ENCODE results near the gene GABRG3.

GABRG3 gene

DNA sequence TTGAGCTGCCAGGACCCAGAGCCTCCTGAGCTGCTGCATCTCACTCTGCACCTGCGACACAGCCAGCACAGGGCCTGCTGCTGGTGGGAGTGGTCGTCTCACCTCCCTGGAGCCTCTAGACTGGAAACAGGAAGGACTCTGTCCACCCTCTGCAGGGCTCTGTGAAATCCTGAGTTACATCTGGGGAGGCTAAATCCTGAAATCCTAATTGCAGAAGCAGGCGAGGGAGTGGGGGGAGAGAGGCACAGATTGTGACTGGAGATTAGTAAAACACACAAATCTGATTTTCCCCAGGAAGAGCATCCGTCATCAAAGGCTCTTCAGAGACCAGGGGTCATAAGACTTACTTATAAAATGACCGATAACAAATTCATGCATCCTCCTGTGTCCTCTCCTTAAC is 31.6 kb upstream of the GABRG3 start:
- TF ChIP-seq, protein P1, sequence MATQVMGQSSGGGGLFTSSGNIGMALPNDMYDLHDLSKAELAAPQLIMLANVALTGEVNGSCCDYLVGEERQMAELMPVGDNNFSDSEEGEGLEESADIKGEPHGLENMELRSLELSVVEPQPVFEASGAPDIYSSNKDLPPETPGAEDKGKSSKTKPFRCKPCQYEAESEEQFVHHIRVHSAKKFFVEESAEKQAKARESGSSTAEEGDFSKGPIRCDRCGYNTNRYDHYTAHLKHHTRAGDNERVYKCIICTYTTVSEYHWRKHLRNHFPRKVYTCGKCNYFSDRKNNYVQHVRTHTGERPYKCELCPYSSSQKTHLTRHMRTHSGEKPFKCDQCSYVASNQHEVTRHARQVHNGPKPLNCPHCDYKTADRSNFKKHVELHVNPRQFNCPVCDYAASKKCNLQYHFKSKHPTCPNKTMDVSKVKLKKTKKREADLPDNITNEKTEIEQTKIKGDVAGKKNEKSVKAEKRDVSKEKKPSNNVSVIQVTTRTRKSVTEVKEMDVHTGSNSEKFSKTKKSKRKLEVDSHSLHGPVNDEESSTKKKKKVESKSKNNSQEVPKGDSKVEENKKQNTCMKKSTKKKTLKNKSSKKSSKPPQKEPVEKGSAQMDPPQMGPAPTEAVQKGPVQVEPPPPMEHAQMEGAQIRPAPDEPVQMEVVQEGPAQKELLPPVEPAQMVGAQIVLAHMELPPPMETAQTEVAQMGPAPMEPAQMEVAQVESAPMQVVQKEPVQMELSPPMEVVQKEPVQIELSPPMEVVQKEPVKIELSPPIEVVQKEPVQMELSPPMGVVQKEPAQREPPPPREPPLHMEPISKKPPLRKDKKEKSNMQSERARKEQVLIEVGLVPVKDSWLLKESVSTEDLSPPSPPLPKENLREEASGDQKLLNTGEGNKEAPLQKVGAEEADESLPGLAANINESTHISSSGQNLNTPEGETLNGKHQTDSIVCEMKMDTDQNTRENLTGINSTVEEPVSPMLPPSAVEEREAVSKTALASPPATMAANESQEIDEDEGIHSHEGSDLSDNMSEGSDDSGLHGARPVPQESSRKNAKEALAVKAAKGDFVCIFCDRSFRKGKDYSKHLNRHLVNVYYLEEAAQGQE (IDR thresholded peaks at IDR 0.05; ENCODE audit: insufficient read depth in 1 of 2, low read depth in 2 of 2, low read length in 2 of 2) = no peak
- TF ChIP-seq SIN3A (IDR thresholded peaks at IDR 0.05; ENCODE audit: borderline replicate concordance, insufficient read depth, low read length) (no peak), TAF1 (IDR thresholded peaks at IDR 0.05; ENCODE audit: borderline replicate concordance, insufficient read depth, low read length) (no peak), FOXP2 (optimal IDR thresholded peaks at IDR 0.05; ENCODE audit: borderline replicate concordance, extremely low read depth, extremely low read length, insufficient read depth) (no peak), POLR2AphosphoS5 (IDR thresholded peaks at IDR 0.05; ENCODE audit: low read depth, low read length) (no peak)

DNA sequence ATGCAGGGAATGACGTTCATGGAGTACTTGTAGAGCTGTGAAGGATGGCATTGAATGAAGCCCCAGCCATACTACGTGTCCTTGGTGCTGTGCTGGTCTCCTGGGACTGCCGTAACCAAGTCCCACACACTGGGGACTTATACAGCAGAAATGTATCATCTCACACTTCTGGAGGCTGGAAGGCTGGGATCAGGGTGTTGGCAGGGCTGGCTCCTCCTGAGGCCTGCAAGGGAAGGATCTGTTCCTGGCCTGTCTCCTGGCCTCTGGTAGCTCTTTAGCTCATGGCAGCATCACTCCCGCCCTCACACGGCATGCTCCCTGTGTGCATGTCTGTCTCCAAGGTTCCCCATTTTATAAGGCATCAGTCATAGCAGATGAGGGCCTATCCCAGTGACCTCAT is 29.5 kb upstream of the GABRG3 start:
- no peak for TF ChIP-seq SIN3A (IDR thresholded peaks at IDR 0.05; ENCODE audit: borderline replicate concordance, insufficient read depth, low read length)
- TF ChIP-seq POLR2AphosphoS5 (IDR thresholded peaks at IDR 0.05; ENCODE audit: low read depth, low read length) = no peak
- no peak for TF ChIP-seq TAF1 (IDR thresholded peaks at IDR 0.05; ENCODE audit: borderline replicate concordance, insufficient read depth, low read length)
- no peak for TF ChIP-seq FOXP2 (optimal IDR thresholded peaks at IDR 0.05; ENCODE audit: borderline replicate concordance, extremely low read depth, extremely low read length, insufficient read depth)
- TF ChIP-seq, protein P1 (IDR thresholded peaks at IDR 0.05; ENCODE audit: insufficient read depth in 1 of 2, low read depth in 2 of 2, low read length in 2 of 2) = no peak

DNA sequence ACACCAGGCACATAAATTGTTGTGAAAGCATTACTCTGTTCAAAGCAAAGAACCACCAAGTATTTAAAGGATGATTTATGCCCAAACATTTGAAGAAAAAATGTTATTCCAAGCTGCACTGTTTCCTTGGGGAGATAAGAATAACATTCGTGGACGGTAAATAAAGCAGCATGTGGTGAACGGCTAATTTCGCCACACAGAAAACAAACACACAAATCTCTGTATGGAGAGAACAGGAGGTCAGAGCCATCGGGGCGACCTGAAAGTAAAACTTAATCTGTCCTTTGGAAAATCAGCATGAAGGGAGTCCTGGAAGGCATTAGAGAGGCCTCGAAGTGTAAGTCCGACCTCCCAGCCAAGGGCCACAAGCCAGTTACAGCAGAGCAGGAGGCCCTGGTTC is 27.1 kb upstream of the GABRG3 start:
- TF ChIP-seq, protein P1 (IDR thresholded peaks at IDR 0.05; ENCODE audit: insufficient read depth in 1 of 2, low read depth in 2 of 2, low read length in 2 of 2) = no peak
- TF ChIP-seq SIN3A (IDR thresholded peaks at IDR 0.05; ENCODE audit: borderline replicate concordance, insufficient read depth, low read length) = no peak
- TF ChIP-seq TAF1 (IDR thresholded peaks at IDR 0.05; ENCODE audit: borderline replicate concordance, insufficient read depth, low read length) = no peak
- TF ChIP-seq FOXP2 (optimal IDR thresholded peaks at IDR 0.05; ENCODE audit: borderline replicate concordance, extremely low read depth, extremely low read length, insufficient read depth) = no peak
- no peak for TF ChIP-seq POLR2AphosphoS5 (IDR thresholded peaks at IDR 0.05; ENCODE audit: low read depth, low read length)

DNA sequence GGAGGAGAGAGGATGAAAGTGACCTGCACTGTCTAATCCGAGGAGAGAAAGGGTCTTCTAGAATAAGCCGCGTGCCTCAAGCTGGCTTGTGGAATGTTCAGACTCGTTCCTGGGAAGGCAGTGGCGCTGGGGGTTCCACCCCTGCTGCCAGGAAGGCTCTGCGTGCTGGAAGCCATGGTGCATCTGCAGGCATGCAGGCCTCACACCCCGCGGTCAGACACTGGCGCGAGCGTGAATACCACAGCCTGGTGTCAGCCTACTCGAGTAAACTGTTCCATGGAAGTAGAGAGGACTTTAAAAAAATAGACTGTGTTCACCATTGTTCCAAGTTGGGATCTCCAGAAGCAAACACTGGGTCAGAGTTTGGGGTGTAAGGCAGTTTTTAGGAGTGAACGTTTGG is 25.9 kb upstream of the GABRG3 start:
- TF ChIP-seq FOXP2 (optimal IDR thresholded peaks at IDR 0.05; ENCODE audit: borderline replicate concordance, extremely low read depth, extremely low read length, insufficient read depth) = no peak
- TF ChIP-seq, protein P1 (IDR thresholded peaks at IDR 0.05; ENCODE audit: insufficient read depth in 1 of 2, low read depth in 2 of 2, low read length in 2 of 2) = no peak
- TF ChIP-seq TAF1 (IDR thresholded peaks at IDR 0.05; ENCODE audit: borderline replicate concordance, insufficient read depth, low read length) = no peak
- TF ChIP-seq SIN3A (IDR thresholded peaks at IDR 0.05; ENCODE audit: borderline replicate concordance, insufficient read depth, low read length) = no peak
- no peak for TF ChIP-seq POLR2AphosphoS5 (IDR thresholded peaks at IDR 0.05; ENCODE audit: low read depth, low read length)

DNA sequence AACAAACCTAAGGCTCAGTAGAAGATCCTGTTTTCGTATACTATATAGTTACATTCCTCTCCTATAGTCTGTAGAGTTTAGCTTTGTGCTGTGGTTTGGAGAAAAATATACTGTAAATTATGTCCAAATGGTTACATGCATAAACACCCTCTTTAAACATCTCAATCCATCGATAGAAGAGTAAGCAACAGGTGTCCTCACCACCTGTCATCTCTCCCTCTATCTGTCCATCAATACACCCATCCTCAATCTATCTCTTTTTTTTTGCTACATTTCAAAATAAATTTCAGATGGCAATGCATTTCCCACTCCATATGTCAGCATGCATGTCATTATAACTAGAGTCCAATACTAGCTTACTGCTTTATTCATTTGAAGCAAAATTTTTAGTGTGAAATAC is 21.0 kb upstream of the GABRG3 start:
- TF ChIP-seq SIN3A (IDR thresholded peaks at IDR 0.05; ENCODE audit: borderline replicate concordance, insufficient read depth, low read length) = no peak
- TF ChIP-seq POLR2AphosphoS5 (IDR thresholded peaks at IDR 0.05; ENCODE audit: low read depth, low read length) = no peak
- no peak for TF ChIP-seq TAF1 (IDR thresholded peaks at IDR 0.05; ENCODE audit: borderline replicate concordance, insufficient read depth, low read length)
- TF ChIP-seq, protein P1 (IDR thresholded peaks at IDR 0.05; ENCODE audit: insufficient read depth in 1 of 2, low read depth in 2 of 2, low read length in 2 of 2) = no peak
- TF ChIP-seq FOXP2 (optimal IDR thresholded peaks at IDR 0.05; ENCODE audit: borderline replicate concordance, extremely low read depth, extremely low read length, insufficient read depth) = no peak

Measured in PFSK-1 (cell line).